8988T (cell line): Measurements from ENCODE around the gene LRMDA.
A peak's percentile ranks its signal among the peaks of the same experiment; 100 is the strongest.

ENCODE experiments used
- DNase-seq: peaks from one replicate; pipeline ENCODE4 v3.0.0; 2011

Gene LRMDA

GRCh38 chr10:76397181-76398042 is 966.0 kb downstream of the LRMDA start:
- DNase-seq = no peak

- DNase-seq = no peak
These were observed 966.8 kb downstream of the LRMDA start for GRCh38 chr10:76398043-76398710.

- DNase-seq = no peak
These were observed 967.8 kb downstream of the LRMDA start for GRCh38 chr10:76399226-76399625.

- DNase-seq = no peak
These were observed 969.6 kb downstream of the LRMDA start for GRCh38 chr10:76401006-76401405.

DNA sequence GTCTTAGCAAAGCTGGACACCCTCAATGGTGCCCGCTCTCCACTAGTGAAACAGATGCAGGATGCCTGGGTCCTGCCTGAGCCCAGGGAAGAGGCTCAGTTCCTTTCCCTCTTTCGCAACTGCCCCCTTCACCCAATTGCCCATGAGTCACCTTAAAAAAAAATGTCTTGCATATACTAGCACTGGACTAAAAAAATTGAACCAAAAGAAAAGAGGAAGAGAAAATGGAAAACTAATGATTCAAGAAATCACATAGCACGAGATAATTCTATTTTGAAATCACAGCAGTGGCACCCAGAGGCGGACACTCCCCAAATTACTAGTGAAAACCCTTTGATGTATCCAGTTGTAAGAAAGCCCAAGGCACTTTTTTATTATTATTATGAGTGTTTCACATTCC is 972.5 kb downstream of the LRMDA start:
- DNase-seq = no peak

DNA sequence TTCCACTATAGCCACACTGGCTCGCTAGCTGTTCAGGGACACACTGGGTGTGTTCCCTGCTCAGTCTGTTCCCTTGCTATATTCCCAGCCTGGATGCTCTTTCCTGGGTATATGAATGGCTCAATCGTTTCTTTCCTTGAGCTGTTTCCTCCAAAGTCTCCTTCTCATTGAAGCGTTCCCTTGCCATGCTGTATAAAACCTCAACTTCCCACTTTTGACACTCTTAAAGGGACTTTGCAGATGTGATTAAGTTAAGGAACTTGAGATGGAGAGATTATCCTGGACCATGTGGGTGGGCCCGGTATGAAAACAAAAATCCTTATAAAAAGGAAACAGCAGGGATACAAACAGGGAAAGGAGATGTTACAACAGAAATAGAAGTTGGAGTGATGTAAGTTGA is 973.1 kb downstream of the LRMDA start:
- no peak for DNase-seq

DNA sequence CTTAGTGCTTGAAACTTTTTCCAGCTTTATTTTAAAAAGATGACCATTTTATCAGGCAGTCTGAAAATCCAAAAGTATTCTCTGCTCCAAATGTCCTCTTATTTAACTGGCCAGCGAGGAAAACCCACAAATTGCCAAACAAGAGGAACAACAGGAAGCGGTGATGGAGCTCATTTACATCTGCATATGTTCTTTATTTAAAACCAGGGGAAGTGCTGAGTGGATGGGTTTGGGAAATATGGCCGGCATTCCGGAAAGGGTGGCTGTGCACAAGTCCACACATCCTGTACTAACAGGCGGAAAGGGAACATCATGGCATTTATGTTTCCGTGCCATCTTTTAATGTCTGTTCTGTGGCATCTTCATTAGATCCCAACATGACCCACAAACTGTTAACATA is 974.5 kb downstream of the LRMDA start:
- DNase-seq = no peak

DNA sequence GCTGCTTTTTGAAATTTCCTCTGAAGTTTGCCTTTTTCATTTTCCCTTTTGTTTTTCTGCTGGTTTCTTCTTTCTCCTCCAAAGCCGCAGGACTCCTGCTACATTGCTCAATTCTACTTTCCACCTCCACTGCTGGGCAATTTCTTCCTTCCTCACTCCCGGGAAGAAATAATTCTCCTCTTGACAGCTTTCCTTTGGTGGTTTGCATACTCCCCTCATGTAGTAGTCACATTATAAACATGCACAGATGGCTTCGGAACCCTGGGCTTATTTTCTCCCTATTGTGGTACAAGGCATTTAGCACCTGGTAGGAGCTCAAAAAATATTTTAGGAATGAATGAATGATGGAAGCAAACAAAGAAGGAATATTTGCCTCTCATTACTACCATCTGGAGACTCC is 977.2 kb downstream of the LRMDA start:
- DNase-seq = no peak

DNA sequence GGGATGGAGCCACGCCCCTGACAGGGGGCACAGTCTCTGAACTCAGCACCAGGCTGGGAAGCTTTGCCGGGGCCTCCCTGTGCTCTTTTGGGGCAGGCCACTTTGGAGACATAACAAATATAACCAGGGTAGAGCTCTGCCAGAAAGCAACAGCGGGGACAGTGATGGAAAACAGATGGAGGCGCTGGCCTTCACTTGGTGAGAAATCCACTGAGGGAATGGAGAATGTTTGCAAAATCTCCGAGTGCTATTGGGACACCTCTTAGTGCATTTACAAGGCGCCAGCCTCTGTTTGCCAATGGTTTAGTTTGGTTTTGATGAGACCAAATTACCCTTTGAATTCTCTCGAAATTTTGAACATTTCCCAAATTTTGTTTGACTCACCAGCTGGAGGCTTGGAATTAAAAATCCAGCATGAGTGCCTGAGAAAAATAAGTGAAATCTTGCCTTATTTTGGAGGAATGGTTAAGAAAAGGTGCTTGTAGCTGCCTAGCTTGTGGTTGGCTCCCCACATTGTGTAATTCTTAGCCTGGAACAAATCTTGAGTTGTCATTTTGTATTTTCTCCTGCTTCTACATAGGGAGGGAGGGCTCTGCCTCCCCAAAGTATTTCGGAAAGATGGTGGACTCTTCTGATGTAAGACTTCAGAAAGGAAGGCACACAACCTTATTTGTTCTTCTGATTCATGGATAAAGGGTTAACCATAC is 980.5 kb downstream of the LRMDA start:
- no peak for DNase-seq

- DNase-seq = no peak
These were observed 984.1 kb downstream of the LRMDA start for GRCh38 chr10:76415554-76415953.

- DNase-seq = no peak
These were observed 985.2 kb downstream of the LRMDA start for GRCh38 chr10:76416642-76417041.

DNA sequence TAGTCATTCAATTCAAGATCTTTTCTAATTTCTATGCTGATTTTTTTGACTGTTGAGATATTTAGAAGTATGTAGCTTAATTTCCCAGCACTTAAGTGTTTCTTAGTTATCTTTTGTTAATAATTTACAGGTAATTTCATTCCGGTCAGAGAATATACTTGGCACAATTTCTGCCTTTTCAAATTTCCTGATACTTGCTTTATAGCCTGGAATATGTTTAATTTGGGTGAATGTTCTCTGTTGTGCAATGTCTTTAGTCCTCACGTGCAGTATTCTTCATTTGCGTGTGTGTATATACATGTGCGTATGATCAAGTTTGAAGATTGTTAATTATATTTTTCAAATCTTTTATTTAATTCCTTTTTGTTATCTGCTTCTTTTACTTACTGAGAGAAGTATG is 989.3 kb downstream of the LRMDA start:
- no peak for DNase-seq

GRCh38 chr10:76422769-76423168 is 991.3 kb downstream of the LRMDA start:
- no peak for DNase-seq

GRCh38 chr10:76428551-76429367 is 997.3 kb downstream of the LRMDA start:
- peak; percentile 18 for DNase-seq

GRCh38 chr10:76429368-76430060 is 998.1 kb downstream of the LRMDA start:
- no peak for DNase-seq

DNA sequence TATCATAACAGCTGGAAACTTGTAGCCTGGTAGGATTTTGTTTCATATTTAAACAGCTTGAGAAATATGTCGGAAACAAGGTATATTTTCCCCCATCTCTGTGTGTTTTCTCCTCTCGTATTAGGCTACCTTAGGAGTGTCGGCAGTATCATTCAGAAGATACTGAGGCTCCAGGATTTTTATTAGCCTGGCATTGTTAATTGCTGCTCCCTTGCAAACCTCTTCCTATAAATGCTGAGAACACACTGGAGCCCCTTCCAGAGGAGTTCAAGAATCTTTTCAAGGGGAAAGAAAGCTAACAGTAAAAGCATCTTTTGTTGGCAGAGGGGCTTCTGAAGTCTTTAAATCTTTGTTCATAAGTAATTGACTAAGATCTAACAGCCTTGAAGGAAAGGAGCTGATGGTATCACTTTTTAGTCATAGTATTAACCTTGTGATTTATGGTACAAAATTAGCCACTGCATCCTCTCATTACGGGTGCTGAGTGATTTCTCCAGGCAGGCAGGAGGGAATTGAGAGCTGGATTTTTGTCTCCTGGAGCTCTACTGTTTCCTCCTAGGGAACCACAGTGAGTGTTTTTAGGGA is 998.7 kb downstream of the LRMDA start:
- no peak for DNase-seq

DNA sequence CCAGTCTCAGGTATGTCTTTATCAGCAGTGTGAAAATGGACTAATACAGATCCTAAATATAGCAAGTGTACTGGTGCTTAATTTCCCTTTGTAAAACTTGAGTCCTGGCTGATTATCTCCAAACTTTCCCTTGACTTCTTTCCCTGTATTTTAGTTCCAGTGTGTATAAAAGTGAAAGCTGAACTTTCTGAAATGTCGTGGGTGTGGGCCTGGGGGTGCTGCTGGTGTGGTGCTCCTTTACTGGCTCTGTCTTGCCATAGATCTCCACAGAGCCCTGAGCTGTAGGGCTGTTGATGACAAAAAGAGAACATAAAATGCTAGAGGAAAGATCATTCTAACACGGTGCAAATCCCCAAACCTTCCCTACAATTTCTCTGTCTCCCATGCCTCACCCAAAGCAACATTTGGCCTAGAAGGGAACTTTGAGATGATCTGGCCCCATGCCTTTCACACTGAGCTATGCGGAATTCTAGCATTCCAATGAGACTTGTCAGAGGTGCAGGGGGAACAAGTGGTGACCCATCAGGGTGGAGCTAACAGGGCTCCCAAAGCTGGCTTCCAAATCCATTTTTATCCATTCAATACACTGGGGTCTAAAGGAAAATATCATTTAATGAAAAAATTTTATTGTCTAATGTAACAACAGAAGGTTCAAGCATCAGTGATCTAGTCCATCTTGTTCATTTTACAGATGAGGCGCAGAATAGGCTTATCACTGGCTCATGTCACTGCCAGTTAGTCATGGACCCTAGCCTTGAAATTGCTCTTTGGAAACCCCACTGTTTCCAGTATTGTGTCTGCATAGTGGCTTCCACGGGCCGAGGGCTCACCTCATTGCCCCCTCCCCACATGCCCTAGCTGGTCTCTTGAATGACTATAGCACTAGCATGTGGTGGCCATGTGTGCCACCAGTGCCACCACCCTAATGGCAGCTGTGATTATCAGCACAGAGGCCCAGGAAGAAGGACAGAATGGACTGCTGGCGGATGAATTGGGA is 1000.9 kb downstream of the LRMDA start:
- no peak for DNase-seq

DNA sequence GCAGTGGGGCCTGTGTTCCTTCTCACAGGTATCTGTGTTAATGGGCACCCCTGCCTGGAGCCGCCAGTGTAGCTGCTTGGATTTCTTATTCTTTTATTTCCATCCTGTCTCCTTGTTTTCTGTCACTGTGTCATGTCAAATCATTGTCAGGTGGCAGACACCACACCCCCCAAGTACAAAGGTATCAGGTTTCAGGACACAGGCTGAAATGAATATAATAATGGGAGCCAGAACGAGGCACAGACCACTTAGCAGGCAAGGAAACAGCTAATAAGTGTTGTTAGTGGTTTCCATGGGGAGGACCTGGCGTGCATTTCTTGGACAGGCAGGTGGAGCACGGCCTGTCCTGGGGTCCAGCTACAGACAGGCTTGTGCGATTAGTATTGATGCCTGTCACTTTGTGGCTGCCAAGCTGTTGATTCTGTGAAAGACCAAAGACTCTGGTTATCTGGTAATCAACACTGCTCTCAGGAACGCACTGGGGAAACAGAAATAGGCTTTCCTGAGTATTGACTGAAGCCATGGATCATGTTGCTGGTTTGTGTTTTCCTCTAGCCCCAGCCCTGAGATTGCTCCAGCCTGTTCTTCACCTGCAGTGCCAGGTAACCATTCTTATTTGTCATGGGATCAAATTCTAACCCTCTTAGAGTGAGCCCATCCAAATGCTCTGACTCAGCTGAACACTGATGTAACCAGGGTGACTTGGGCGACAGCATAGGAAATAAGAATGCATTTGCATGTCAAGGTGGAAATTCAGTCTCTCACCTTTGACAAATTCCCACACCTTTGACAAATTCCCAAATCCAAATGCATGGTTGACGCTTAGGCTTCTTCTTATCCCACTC is 1002.0 kb downstream of the LRMDA start:
- DNase-seq = no peak

GRCh38 chr10:76435157-76435556 is 1003.7 kb downstream of the LRMDA start:
- DNase-seq = no peak

DNA sequence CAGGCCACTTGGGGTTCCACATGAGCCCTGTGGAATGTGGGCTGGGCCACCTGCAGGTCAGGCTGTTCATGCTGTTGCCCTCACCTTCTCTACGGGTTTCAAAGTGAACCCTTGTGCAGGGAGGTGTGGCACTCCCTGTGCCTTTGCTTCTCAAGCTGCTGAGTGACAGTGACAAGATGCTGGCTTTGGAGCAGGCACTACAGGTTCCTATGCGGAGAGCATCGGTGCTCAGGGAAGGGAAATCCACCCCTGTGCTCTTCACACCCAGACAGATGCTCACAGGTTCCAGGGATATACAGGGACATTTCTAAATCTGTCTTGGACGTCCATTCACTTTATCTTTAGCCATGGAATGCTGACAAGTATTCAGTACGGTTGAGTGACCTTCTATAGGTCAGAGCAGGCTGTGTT is 1005.0 kb downstream of the LRMDA start:
- DNase-seq = no peak
